B cell (primary cell): ENCODE measurements around the gene LKAAEAR1. TPM values are rescaled to one million over a fixed set of nuclear protein-coding genes. Genes with fewer than 3 reads are reported as not detected.
A peak's percentile ranks its signal among the peaks of the same experiment; 100 is the strongest.

Experiments used
- ATAC-seq: fragments of 200-7000 bp; cut with Tn5 transposase; one replicate; pipeline ENCODE4 v1.10.0; 2021; ENCODE audit warnings: low read depth, mild to moderate bottlenecking, moderate number of reproducible peaks, moderate library complexity
- CTCF ChIA-PET: fragments of 350-600 bp; sonication (Branson Sonifier 250); formaldehyde crosslinking; loops from one replicate; lab custom pipeline; 2021; ENCODE audit warnings: antibody characterized with exemption, inconsistent platforms; lab: Charles Lee
- POLR2A ChIA-PET: fragments of 350-600 bp; sonication (Branson Sonifier 250); formaldehyde crosslinking; loops from one replicate; lab custom pipeline; 2021; ENCODE audit warnings: antibody characterized with exemption; lab: Charles Lee
- DNase-seq: peaks from one replicate; pipeline ENCODE4 v3.0.0; 2013
- H2AFZ ChIP-seq: 2 replicates; pipeline ENCODE4 v1.6.1; 2012; ENCODE audit warnings: mild to moderate bottlenecking, low read depth, low read length; ENCODE audit not compliant: insufficient read depth, poor library complexity, severe bottlenecking
- H3K27ac ChIP-seq, 2 donors: 1 replicate in 1 of 2; 2 replicates in 1 of 2; pipeline ENCODE4 v1.5.1; 2012 to 2013; ENCODE audit warnings: low read length in 2 of 2, mild to moderate bottlenecking in 2 of 2, moderate library complexity in 1 of 2
- H3K27me3 ChIP-seq, 4 experiments: fragments of 200-600 bp in 1 of 4; sonication (generic) in 1 of 4; replicated peaks in 1 of 4; 1 replicate in 2 of 4; 2 replicates in 2 of 4; pipeline versions ENCODE4 v1.6.1 to v1.7.0; 2013 to 2016; ENCODE audit warnings: low read length in 3 of 4, mild to moderate bottlenecking in 2 of 4, mixed read lengths in 1 of 4, moderate library complexity in 1 of 4; ENCODE audit not compliant: insufficient read depth in 4 of 4, control insufficient read depth in 3 of 4; ENCODE audit errors: control extremely low read depth in 1 of 4
- H3K36me3 ChIP-seq, 2 experiments: replicated peaks in 1 of 2; 1 replicate in 1 of 2; 2 replicates in 1 of 2; pipeline versions ENCODE4 v1.6.1 to v1.7.1; 2013; ENCODE audit warnings: low read length in 1 of 2; ENCODE audit not compliant: insufficient read depth in 2 of 2, control insufficient read depth in 1 of 2; ENCODE audit errors: control extremely low read depth in 1 of 2, extremely low read depth in 1 of 2
- H3K4me1 ChIP-seq, 2 donors: fragments of 200-600 bp in 1 of 2; sonication (generic) in 1 of 2; 1 replicate in 1 of 2; 2 replicates in 1 of 2; pipeline versions ENCODE4 v1.5.1 to v1.6.1; 2013 to 2017; ENCODE audit warnings: low read length in 2 of 2; ENCODE audit not compliant: control insufficient read depth in 2 of 2, insufficient read depth in 2 of 2
- H3K4me2 ChIP-seq: replicated peaks from 2 replicates; pipeline ENCODE3; 2012; ENCODE audit warnings: mild to moderate bottlenecking, low read depth, low read length; ENCODE audit not compliant: poor library complexity, severe bottlenecking
- H3K4me3 ChIP-seq, 5 experiments: fragments of 200-600 bp in 1 of 5; sonication (generic) in 1 of 5; 1 replicate in 3 of 5; 2 replicates in 2 of 5; pipeline versions ENCODE4 v1.5.1 to v1.7.0; 2011 to 2016; ENCODE audit warnings: low read length in 4 of 5, mild to moderate bottlenecking in 4 of 5, low read depth in 2 of 5, control low read depth in 1 of 5, moderate library complexity in 1 of 5; ENCODE audit not compliant: insufficient read depth in 1 of 5; ENCODE audit errors: control extremely low read depth in 1 of 5, extremely low read depth in 1 of 5
- H3K79me2 ChIP-seq: fragments of 200-600 bp; sonication (generic); one replicate; pipeline ENCODE4 v1.6.0; 2016; ENCODE audit warnings: low read length; ENCODE audit not compliant: control insufficient read depth, insufficient read depth
- H3K9ac ChIP-seq: fragments of 200-600 bp; sonication (generic); 2 replicates; pipeline ENCODE4 v1.6.1; 2017; ENCODE audit warnings: mild to moderate bottlenecking, low read length, moderate library complexity
- H3K9me3 ChIP-seq, 3 donors: one replicate each; pipeline versions ENCODE4 v1.6.1 to v1.7.1; 2013; ENCODE audit warnings: low read length in 2 of 3; ENCODE audit not compliant: control insufficient read depth in 2 of 3, insufficient read depth in 1 of 3; ENCODE audit errors: control extremely low read depth in 1 of 3
- H4K20me1 ChIP-seq: 2 replicates; pipeline ENCODE4 v1.6.0; 2012; ENCODE audit warnings: mild to moderate bottlenecking, low read length; ENCODE audit not compliant: insufficient read depth, control insufficient read depth, poor library complexity, severe bottlenecking
- H3K27ac Mint-ChIP-seq: one replicate; pipeline ENCODE4 v1.8.0; 2021; ENCODE audit warnings: mixed read lengths
- H3K27me3 Mint-ChIP-seq: one replicate; pipeline ENCODE4 v1.8.0; 2021; ENCODE audit warnings: mixed read lengths
- H3K4me1 Mint-ChIP-seq: one replicate; pipeline ENCODE4 v1.8.0; 2021; ENCODE audit warnings: mixed read lengths
- H3K4me3 Mint-ChIP-seq: one replicate; pipeline ENCODE4 v1.8.0; 2021; ENCODE audit warnings: mixed read lengths
- H3K9me3 Mint-ChIP-seq: one replicate; pipeline ENCODE4 v1.8.0; 2022; ENCODE audit warnings: mixed read lengths; ENCODE audit not compliant: insufficient read depth
- EZH2 ChIP-seq: IDR thresholded peaks from 2 replicates; pipeline ENCODE4 v1.6.1; 2012; ENCODE audit warnings: borderline replicate concordance, low read depth, mild to moderate bottlenecking, moderate library complexity, low read length; ENCODE audit not compliant: insufficient read depth, poor library complexity, severe bottlenecking
- WGBS: methylation state at CpG from one replicate; pipeline ENCODE4 v1.1.5; 2013; ENCODE audit warnings: missing lambda C conversion rate; ENCODE audit not compliant: insufficient coverage; 5-methylcytosine and 5-hydroxymethylcytosine counted together
- intact Hi-C: fragments of 100-400 bp; cut with micrococcal nuclease; formaldehyde crosslinking; loops from one replicate; pipeline ENCODE4 v1.10.0; 2022
- polyA plus RNA-seq: library from polyadenylated mRNA; depleted of rRNA; stranded (reverse); fragments of >200 nt; gene quantifications from 2 replicates; pipeline ENCODE4 v1.2.3, GENCODE V29; 2012
- total RNA-seq, 2 donors: library from RNA; stranded (reverse); fragments of 120-200 nt in 1 of 2; gene quantifications; 1 replicate in 1 of 2; 2 replicates in 1 of 2; pipeline versions ENCODE4 v1.2.3 to v1.2.4, GENCODE V29; 2013 to 2022
- TF ChIP-seq, protein P1 (sequence below): fragments of 200-600 bp; IDR thresholded peaks from one replicate; pipeline ENCODE4 v1.8.0; 2022; ENCODE audit warnings: antibody characterized with exemption, mild to moderate bottlenecking

The LKAAEAR1 gene
- total and polyA plus RNA-seq, 2 donors (not counting 1 experiment from before 2014, with no cell fraction given): 1.9 TPM; not detected in 1

DNA sequence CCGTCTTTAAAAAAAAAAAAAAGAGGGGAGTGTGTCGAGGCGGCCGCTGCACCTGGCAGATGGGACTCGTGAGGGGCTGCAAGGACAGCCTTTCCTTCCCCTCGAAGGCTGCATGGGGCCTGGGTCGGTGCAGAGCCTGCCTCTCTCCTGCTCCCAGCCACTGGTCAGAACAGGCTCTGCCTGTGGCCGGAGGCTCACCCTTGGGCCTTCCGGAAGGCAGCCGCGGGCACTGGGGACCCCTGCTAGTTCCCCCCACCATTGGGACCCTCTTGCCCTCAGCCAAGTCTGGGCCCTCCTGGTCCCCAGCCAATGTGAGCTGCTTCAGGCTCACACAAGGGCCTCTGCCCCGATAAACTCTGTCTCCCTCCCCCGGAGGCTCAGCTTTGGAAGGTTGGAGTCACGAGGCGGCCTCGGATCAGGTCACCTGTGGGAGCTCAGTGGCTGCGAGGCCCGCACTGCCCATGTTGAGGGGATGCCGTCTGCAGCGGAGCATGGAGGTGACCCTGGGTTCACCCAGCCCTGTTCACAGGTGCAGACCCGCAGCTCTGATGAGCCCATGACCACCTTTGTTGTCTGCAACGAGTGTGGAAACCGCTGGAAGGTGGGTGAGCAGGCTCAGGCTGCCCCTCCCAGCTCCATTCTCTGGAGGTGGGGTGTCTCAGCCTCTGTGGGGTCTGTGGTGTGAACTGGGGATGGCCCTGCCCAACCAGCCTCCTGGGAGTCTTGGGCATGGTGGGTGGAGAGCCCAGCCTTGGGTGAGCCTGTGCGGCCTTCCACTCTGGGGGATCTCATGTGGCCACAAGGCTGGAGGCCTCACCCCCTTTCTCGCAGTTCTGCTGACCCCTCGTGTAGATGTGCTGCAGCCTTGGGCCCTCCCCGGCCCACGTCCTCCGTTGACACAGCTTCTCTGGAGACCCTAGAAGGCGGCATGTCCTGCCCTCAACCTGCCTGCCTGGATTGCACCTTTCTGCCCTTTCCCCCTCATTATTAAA is 12.6 kb downstream of the LKAAEAR1 start:
- H3K36me3 ChIP-seq: peaks cover 0 to 48% of the 10 kb centered on the region in 2 experiments
- H3K4me1 ChIP-seq: peaks cover 32 to 80% of the 10 kb centered on the region in 2 donors
- H3K27ac ChIP-seq: peak overlapping the region in 1 of 2 donors; percentile 56
- H4K20me1 ChIP-seq: peaks cover 67% of the 10 kb centered on the region
- no peaks in the 10 kb centered on the region for H3K27me3 ChIP-seq
- DNase-seq (no peak), ATAC-seq (peak; percentile 10)
- no peaks in the 10 kb centered on the region for H3K9me3 Mint-ChIP-seq
- H3K9me3 ChIP-seq: no peaks in the 10 kb centered on the region
- TF ChIP-seq EZH2: no peak
- TF ChIP-seq, protein P1, sequence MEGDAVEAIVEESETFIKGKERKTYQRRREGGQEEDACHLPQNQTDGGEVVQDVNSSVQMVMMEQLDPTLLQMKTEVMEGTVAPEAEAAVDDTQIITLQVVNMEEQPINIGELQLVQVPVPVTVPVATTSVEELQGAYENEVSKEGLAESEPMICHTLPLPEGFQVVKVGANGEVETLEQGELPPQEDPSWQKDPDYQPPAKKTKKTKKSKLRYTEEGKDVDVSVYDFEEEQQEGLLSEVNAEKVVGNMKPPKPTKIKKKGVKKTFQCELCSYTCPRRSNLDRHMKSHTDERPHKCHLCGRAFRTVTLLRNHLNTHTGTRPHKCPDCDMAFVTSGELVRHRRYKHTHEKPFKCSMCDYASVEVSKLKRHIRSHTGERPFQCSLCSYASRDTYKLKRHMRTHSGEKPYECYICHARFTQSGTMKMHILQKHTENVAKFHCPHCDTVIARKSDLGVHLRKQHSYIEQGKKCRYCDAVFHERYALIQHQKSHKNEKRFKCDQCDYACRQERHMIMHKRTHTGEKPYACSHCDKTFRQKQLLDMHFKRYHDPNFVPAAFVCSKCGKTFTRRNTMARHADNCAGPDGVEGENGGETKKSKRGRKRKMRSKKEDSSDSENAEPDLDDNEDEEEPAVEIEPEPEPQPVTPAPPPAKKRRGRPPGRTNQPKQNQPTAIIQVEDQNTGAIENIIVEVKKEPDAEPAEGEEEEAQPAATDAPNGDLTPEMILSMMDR: no peak
- no peak overlapping the region for H3K4me3 ChIP-seq
- 55% methylated on average over 26 of the region's 30 CpGs for WGBS
- H3K4me1 Mint-ChIP-seq: peaks cover 53% of the 10 kb centered on the region
- no peaks in the 10 kb centered on the region for H3K27me3 Mint-ChIP-seq
- peak overlapping the region; percentile 24 for H3K4me2 ChIP-seq
- peaks cover 30% of the 10 kb centered on the region for H3K79me2 ChIP-seq
- H3K9ac ChIP-seq: no peak overlapping the region
- intact Hi-C loops: no loop called here
- POLR2A ChIA-PET: interaction anchor here (0.7 to 1.6 kb wide), 3 partner anchors 29 to 50 kb away, joined by 3 to 6 read pairs (median 3); no protein-coding TSS in a partner anchor
- H2AFZ ChIP-seq: no peak overlapping the region
- CTCF ChIA-PET: interaction anchor here (0.9 to 1.8 kb wide), 2 partner anchors 28 to 49 kb away, joined by 3 to 9 read pairs; no protein-coding TSS in a partner anchor
- H3K4me3 Mint-ChIP-seq: peak overlapping the region; percentile 26
- peak overlapping the region; percentile 79 for H3K27ac Mint-ChIP-seq
